Measurements from ENCODE around the gene ZBTB7B. TPM values are rescaled to one million over a fixed set of nuclear protein-coding genes. Genes with fewer than 3 reads are reported as not detected.

ZBTB7B gene
- total RNA-seq, 1 experiment from 2014 or later = 44.1 TPM

- intact Hi-C loops (cut with micrococcal nuclease; ENCODE audit: unreplicated experiment) = no loop called here
- no TSS peak for BruUV-seq (replicated peaks)
Observed at GRCh38 chr1:154955039-154955717, 47.4 kb upstream of the ZBTB7B start.

GRCh38 chr1:154955718-154956543 is 46.7 kb upstream of the ZBTB7B start, which contains the start of gene PBXIP1:
Gene PBXIP1, minus strand, starts transcription at chr1:154956099. Its CDS starts 2,378 bp downstream, at chr1:154953721.
- peaks cover 10% of the 10 kb centered on the region for H3K79me2 ChIP-seq (ENCODE audit: low read depth)
- no peak for TF ChIP-seq EZH2 (IDR thresholded peaks at IDR 0.05; ENCODE audit: low read depth)
- TF ChIP-seq CTCF (conservative IDR thresholded peaks at IDR 0.05) = peak; percentile 56; the same call in 1 of the 2 replicates
- H3K36me3 ChIP-seq (ENCODE audit: low read depth) = no peaks in the 10 kb centered on the region
- H3K27ac ChIP-seq = 0 out of 2 replicates have a peak within 1 kb of the TSS, but pooled peaks have one; percentile 16
- intact Hi-C loops (cut with micrococcal nuclease; ENCODE audit: unreplicated experiment) = loop anchor here (1.0 kb wide), 1 partner anchor 17 kb away; no protein-coding TSS in a partner anchor
- H3K4me3 ChIP-seq = peak within 1 kb of the TSS; percentile 75
- peak within 1 kb of the TSS; percentile 76 for H2AFZ ChIP-seq
- H3K27me3 ChIP-seq (ENCODE audit: insufficient read depth, low read depth) = no peaks in the 10 kb centered on the region
- POLR2A ChIA-PET (ENCODE audit: unreplicated experiment) = interaction anchor here (0.7 to 1.3 kb wide), 7 partner anchors 10 to 56 kb away, joined by 4 to 8 read pairs (median 5); partner anchors contain the start of genes LENEP and SHC1
- H3K4me2 ChIP-seq = peak within 1 kb of the TSS; percentile 91
- no peaks in the 10 kb centered on the region for H3K9me2 ChIP-seq (ENCODE audit: insufficient read depth)
- H4K20me1 ChIP-seq (ENCODE audit: insufficient read depth) = no peaks in the 10 kb centered on the region
- peaks cover 14% of the 10 kb centered on the region for H3K4me1 ChIP-seq (replicated peaks; ENCODE audit: insufficient read depth)
- BruUV-seq (replicated peaks) = no TSS peak
- CTCF ChIA-PET = interaction anchor here (0.5 to 0.9 kb wide), 6 partner anchors 9 to 396 kb away, joined by 3 to 9 read pairs (median 4); partner anchors contain the start of gene ADAM15
- H3K9me3 ChIP-seq (ENCODE audit: insufficient read depth, low read depth) = no peaks in the 10 kb centered on the region
- DNase-seq = peak; percentile 82 to 84
- H3F3A ChIP-seq (ENCODE audit: insufficient read depth, low read depth) = peaks cover 19% of the 10 kb centered on the region

More at GRCh38 chr1:154955039-154955717, 47.4 kb upstream of the ZBTB7B start:
- ChIA-PET POLR2A (ENCODE audit: unreplicated experiment) (interaction anchor here (0.6 to 1.3 kb wide), 7 partner anchors 11 to 57 kb away, joined by 4 to 8 read pairs (median 5); partner anchors contain the start of genes LENEP and SHC1), CTCF (interaction anchor here (0.5 to 0.9 kb wide), 8 partner anchors 10 to 396 kb away, joined by 3 to 9 read pairs (median 4); partner anchors contain the start of gene ADAM15)
- Histone ChIP-seq H3K4me3 (peak overlapping the region; percentile 75), H3K4me2 (peak overlapping the region; percentile 91), H3K27ac (0 out of 2 replicates have a peak overlapping the region, but pooled peaks have one; percentile 16), H3K27me3 (ENCODE audit: insufficient read depth, low read depth) (no peaks in the 10 kb centered on the region), H3K79me2 (ENCODE audit: low read depth) (peaks cover 2% of the 10 kb centered on the region; the same call in 1 of the 2 replicates), H3K9me3 (ENCODE audit: insufficient read depth, low read depth) (no peaks in the 10 kb centered on the region), H2AFZ (peak overlapping the region; percentile 76), H3K9me2 (ENCODE audit: insufficient read depth) (no peaks in the 10 kb centered on the region), H3K4me1 (replicated peaks; ENCODE audit: insufficient read depth) (peaks cover 8% of the 10 kb centered on the region; the same call in 1 of the 2 replicates), H3F3A (ENCODE audit: insufficient read depth, low read depth) (peaks cover 19% of the 10 kb centered on the region), H3K36me3 (ENCODE audit: low read depth) (no peaks in the 10 kb centered on the region), H4K20me1 (ENCODE audit: insufficient read depth) (no peaks in the 10 kb centered on the region)
- peak in 1 of 2 experiments; percentile 46 for DNase-seq
- no peak for TF ChIP-seq CTCF (conservative IDR thresholded peaks at IDR 0.05)
- TF ChIP-seq EZH2 (IDR thresholded peaks at IDR 0.05; ENCODE audit: low read depth) = no peak

GRCh38 chr1:154956544-154956941 is 46.1 kb upstream of the ZBTB7B start:
- H3K79me2 ChIP-seq (ENCODE audit: low read depth) = peaks cover 12% of the 10 kb centered on the region
- H3F3A ChIP-seq (ENCODE audit: insufficient read depth, low read depth) = peaks cover 19% of the 10 kb centered on the region
- ChIA-PET CTCF (interaction anchor here (0.9 kb wide), 1 partner anchor 397 kb away, joined by 4 read pairs; no protein-coding TSS in a partner anchor), POLR2A (ENCODE audit: unreplicated experiment) (interaction anchor here (0.7 to 1.3 kb wide), 3 partner anchors 14 to 19 kb away, joined by 4 to 7 read pairs (median 4); partner anchors contain the start of gene SHC1)
- no peaks in the 10 kb centered on the region for H3K9me2 ChIP-seq (ENCODE audit: insufficient read depth)
- peak overlapping the region; percentile 75; the same call in 1 of the 2 replicates for H3K4me3 ChIP-seq
- TF ChIP-seq EZH2 (IDR thresholded peaks at IDR 0.05; ENCODE audit: low read depth) = no peak
- TF ChIP-seq CTCF (conservative IDR thresholded peaks at IDR 0.05) = no peak
- H3K4me1 ChIP-seq (replicated peaks; ENCODE audit: insufficient read depth) = peaks cover 14% of the 10 kb centered on the region
- 0 out of 2 replicates have a peak overlapping the region, but pooled peaks have one; percentile 76 for H2AFZ ChIP-seq
- no peaks in the 10 kb centered on the region for H4K20me1 ChIP-seq (ENCODE audit: insufficient read depth)
- no peaks in the 10 kb centered on the region for H3K9me3 ChIP-seq (ENCODE audit: insufficient read depth, low read depth)
- intact Hi-C loops (cut with micrococcal nuclease; ENCODE audit: unreplicated experiment) = loop anchor here (1.0 kb wide), 1 partner anchor 17 kb away; no protein-coding TSS in a partner anchor
- no peak for DNase-seq
- no peaks in the 10 kb centered on the region for H3K27me3 ChIP-seq (ENCODE audit: insufficient read depth, low read depth)
- no TSS peak for BruUV-seq (replicated peaks)
- H3K27ac ChIP-seq = no peak overlapping the region
- H3K4me2 ChIP-seq = peak overlapping the region; percentile 91
- no peaks in the 10 kb centered on the region for H3K36me3 ChIP-seq (ENCODE audit: low read depth)

Measured in PC-9 (cell line).